ENCODE results near the gene BICRA. TPM values are rescaled to one million over a fixed set of nuclear protein-coding genes. Genes with fewer than 3 reads are reported as not detected.

Gene BICRA
- total RNA-seq: 10 to 100 TPM; 10.7 to 33.6 (median 22.9) TPM

DNA sequence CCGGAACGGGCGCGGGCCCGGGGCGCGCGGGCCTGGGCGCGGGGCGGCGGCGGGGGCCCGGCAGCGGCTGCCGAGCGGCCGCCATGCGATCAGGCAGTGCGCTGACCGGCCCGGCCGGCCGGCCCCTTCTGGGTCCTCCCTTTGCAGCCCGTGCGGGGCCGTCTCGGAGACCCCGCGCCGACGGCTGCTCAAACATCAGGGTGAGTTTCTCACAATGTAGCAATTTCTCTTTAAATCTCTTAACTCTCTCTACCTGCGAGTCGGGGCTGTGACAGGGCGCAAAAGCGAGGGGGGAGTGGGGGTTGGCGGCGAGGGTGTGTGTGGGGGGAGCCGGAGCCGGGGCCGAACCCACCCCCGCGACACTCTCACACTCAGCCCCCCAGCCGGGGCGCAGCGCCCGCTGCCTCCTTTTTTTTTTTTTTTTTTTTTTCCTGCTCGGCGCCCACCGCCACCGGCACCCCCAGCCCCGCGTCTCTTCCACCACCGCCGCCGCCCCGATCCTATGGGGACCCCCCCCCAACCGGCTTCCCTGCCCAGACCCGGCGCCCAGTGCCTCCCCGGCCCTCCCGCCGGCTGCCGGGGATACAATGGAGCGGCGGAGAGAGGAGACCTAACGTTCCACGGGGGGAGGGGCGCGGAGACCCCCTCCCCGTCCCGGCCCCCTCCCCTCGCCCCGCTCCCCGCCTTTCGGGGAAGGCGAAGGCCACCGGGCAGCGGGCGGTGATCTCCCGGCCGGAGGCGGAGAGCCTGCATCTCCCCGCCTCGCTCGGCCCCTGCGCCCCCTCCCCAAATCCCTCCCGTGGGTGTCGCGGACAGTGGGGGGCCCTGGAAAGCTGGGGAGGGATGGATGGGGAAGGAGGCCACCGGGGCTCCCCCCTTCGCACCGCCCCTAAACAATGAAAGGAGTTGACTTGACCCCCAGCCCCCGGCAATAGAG, at the start of gene BICRA:
Gene BICRA, plus strand, starts transcription at position 166 of the 937 bp plus-strand sequence. CDS start 64,441 bp downstream, outside the sequence.
- Histone ChIP-seq H3K4me3 (peak within 1 kb of the TSS; percentile 99), H3K9me3 (no peaks in the 10 kb centered on the region), H3K27ac (peak within 1 kb of the TSS; percentile 99), H3K36me3 (no peaks in the 10 kb centered on the region), H3K4me1 (peaks cover 48% of the 10 kb centered on the region), H3K27me3 (no peaks in the 10 kb centered on the region)
- TF ChIP-seq CTCF (IDR thresholded peaks at IDR 0.05): no peak
- TF ChIP-seq EP300 (IDR thresholded peaks at IDR 0.05): no peak
- TF ChIP-seq POLR2A (IDR thresholded peaks at IDR 0.05): no peak
- TF ChIP-seq POLR2AphosphoS5 (IDR thresholded peaks at IDR 0.05): no peak
- DNase-seq (ENCODE audit: low spot score in 2 of 2): peak; percentile 90 to 91
- under 1% methylated on average over 50 of the region's 94 CpGs for WGBS

DNA sequence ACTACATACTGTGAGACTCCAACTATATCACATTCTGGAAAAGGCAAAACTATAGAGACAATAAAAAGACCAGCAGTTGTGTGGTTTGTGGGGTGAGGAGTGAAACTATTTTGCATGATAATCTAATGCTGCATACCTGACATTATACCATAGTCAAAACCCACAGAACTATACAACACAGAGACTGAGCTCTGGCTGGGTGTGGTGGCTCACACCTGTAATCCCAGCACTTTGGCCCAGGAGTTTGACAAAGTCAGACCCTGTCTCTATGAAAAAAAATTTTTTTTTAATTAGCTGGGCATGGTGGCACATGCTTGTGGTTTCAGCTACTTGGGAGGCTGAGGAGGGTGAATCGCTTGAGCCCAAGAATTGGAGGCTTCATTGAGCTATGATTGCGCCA, 47.9 kb upstream of the BICRA start:
- Histone ChIP-seq H3K27me3 (no peaks in the 10 kb centered on the region), H3K36me3 (no peaks in the 10 kb centered on the region), H3K9me3 (no peaks in the 10 kb centered on the region), H3K27ac (peak overlapping the region; percentile 25), H3K4me1 (no peaks in the 10 kb centered on the region), H3K4me3 (no peak overlapping the region)
- DNase-seq (ENCODE audit: low spot score in 2 of 2): no peak
- 72% methylated on average over 2 of the region's 2 CpGs for WGBS
- TF ChIP-seq POLR2AphosphoS5 (IDR thresholded peaks at IDR 0.05) (no peak), EP300 (IDR thresholded peaks at IDR 0.05) (no peak), POLR2A (IDR thresholded peaks at IDR 0.05) (no peak), CTCF (IDR thresholded peaks at IDR 0.05) (no peak)

DNA sequence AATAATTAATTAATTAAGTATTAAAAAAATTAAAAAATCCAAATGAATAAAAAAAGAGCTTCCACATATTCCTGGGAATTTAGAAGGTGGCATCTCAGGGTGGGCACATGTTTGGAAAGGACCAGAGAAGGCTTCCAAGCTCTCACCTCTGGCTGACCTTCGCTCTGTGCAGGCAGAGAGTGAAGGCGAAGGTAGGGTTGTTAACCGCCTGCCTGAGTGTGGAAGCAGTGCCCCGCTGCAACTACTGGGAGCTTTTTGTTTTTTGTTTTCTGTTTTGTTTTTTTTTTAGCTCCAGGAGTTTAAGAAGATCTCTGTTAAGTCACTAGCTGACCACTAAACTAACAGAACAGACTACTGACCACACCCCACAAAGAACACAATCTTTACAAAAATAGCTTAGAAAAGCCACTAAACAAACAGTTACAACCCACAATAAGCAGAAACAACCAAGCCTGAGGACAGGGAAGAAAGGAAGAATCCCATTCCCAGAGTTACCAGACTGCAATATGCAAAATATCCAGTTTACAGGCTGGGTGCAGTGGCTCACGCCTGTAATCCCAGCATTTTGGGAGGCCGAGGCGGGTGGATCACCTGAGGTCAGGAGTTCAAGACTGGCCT, 47.4 kb upstream of the BICRA start:
- no peak for DNase-seq (ENCODE audit: low spot score in 2 of 2)
- no peaks in the 10 kb centered on the region for H3K27me3 ChIP-seq
- no peak overlapping the region for H3K4me3 ChIP-seq
- peak overlapping the region; percentile 25 for H3K27ac ChIP-seq
- TF ChIP-seq CTCF (IDR thresholded peaks at IDR 0.05) (no peak), POLR2A (IDR thresholded peaks at IDR 0.05) (no peak), EP300 (IDR thresholded peaks at IDR 0.05) (no peak), POLR2AphosphoS5 (IDR thresholded peaks at IDR 0.05) (no peak)
- H3K4me1 ChIP-seq: no peaks in the 10 kb centered on the region
- WGBS: 86% methylated on average over 7 of the region's 7 CpGs
- H3K9me3 ChIP-seq: no peaks in the 10 kb centered on the region
- no peaks in the 10 kb centered on the region for H3K36me3 ChIP-seq

DNA sequence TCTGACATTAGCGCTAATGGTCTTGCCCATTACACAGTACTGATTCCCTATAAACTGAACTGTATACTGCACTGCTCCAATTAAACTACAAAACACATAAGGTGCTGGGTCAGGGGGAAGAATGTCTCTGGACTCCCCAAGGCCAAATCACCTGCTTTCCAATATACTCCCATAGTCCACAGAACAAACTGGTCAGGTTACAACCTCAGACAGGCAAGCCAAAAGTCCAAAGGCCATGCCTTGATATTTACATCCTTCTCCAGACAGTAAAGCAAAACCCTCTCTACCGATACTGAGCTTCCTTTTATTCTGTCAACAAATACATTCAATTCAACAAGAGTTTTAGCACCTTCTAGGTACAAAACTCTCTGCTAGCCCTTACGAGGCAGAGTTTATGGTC, 44.9 kb upstream of the BICRA start:
- H3K27ac ChIP-seq: no peak overlapping the region
- H3K36me3 ChIP-seq: no peaks in the 10 kb centered on the region
- 91% methylated on average over 3 of the region's 3 CpGs for WGBS
- no peak for TF ChIP-seq EP300 (IDR thresholded peaks at IDR 0.05)
- TF ChIP-seq POLR2AphosphoS5 (IDR thresholded peaks at IDR 0.05): no peak
- TF ChIP-seq CTCF (IDR thresholded peaks at IDR 0.05): no peak
- no peak for TF ChIP-seq POLR2A (IDR thresholded peaks at IDR 0.05)
- DNase-seq (ENCODE audit: low spot score in 2 of 2): no peak
- no peaks in the 10 kb centered on the region for H3K4me1 ChIP-seq
- H3K9me3 ChIP-seq: no peaks in the 10 kb centered on the region
- no peak overlapping the region for H3K4me3 ChIP-seq
- no peaks in the 10 kb centered on the region for H3K27me3 ChIP-seq

GRCh38 chr19:47569331-47569730, 39.6 kb upstream of the BICRA start:
- Histone ChIP-seq H3K36me3 (no peaks in the 10 kb centered on the region), H3K9me3 (no peaks in the 10 kb centered on the region), H3K4me1 (peaks cover 7% of the 10 kb centered on the region), H3K27me3 (no peaks in the 10 kb centered on the region), H3K4me3 (no peak overlapping the region), H3K27ac (no peak overlapping the region)
- WGBS: 85% methylated on average over 9 of the region's 9 CpGs
- no peak for DNase-seq (ENCODE audit: low spot score in 2 of 2)
- TF ChIP-seq POLR2AphosphoS5 (IDR thresholded peaks at IDR 0.05) (no peak), CTCF (IDR thresholded peaks at IDR 0.05) (no peak), EP300 (IDR thresholded peaks at IDR 0.05) (no peak), POLR2A (IDR thresholded peaks at IDR 0.05) (no peak)
